22Rv1 (cell line): Measurements from ENCODE around the gene PSORS1C2.

ENCODE experiments used
- CTCF ChIP-seq: fragments of 450-650 bp; IDR thresholded peaks from 2 replicates; pipeline ENCODE4 v1.5.1; 2017; ENCODE audit warnings: mild to moderate bottlenecking
- ZFX ChIP-seq: fragments of 450-650 bp; IDR thresholded peaks from 2 replicates; pipeline ENCODE4 v1.6.1; 2017; ENCODE audit warnings: antibody characterized with exemption, borderline replicate concordance

GRCh38 chr6:31168606-31169005 is 29.7 kb upstream of the PSORS1C2 start:
- TF ChIP-seq CTCF = no peak
- no peak for TF ChIP-seq ZFX
